GM19463 (cell line): ENCODE results near the gene MAPK1.
"Not testable (repeated sequence)": the region's sequence is repeated elsewhere in the genome, so short reads cannot be mapped to it uniquely, and the experiment has no call there.

Experiments
- ATAC-seq: cut with Tn5 transposase; IDR thresholded peaks from one replicate; pipeline ENCODE4 v1.9.1; 2021; ENCODE audit warnings: mild to moderate bottlenecking, moderate library complexity; ENCODE audit not compliant: unreplicated experiment

The MAPK1 gene

DNA sequence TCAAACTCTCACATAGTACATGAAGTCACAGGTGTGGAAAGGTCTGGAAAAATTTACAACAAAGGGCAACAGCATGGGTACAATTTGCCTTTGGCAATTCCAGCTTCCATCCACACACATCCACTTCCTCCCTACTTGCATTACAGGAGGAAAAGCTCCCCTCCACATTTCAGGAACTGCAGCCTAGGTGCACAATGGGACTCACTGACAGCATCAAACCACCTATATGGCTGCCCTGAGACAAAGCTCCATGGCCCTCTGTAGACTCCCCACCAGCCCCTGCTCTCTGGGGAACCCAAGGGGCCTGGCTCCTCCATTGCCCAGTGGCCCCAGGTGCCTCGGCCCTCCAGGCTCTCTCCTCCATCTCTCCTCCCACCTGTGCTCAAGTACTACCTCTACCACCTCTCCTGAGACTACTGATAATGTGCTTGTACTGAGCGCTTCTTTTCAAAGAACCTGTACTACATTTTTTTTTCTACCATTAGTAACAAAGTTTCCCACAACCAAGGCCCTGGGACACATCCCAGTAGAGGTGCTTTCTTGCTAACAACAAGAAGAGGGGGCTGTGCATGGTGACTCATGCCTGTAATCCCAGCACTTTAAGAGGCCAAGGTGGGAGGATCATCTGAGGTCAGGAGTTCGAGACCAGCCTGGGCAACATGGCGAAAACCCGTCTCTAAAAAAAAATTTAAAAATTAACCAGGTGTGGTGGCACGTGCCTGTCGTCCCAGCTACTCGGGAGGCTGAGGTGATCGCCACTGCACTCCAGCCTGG, 136.7 kb downstream of the MAPK1 start:
- no peak for ATAC-seq

GRCh38 chr22:21729184-21729583, 138.3 kb downstream of the MAPK1 start:
- ATAC-seq = not testable (repeated sequence)

- no peak for ATAC-seq
Observed at GRCh38 chr22:21728270-21728669, 139.2 kb downstream of the MAPK1 start.

GRCh38 chr22:21727768-21728167, 139.7 kb downstream of the MAPK1 start:
- no peak for ATAC-seq

- ATAC-seq = no peak
Observed at GRCh38 chr22:21727159-21727558, 140.3 kb downstream of the MAPK1 start.

- ATAC-seq = no peak
Observed at GRCh38 chr22:21726650-21727049, 140.8 kb downstream of the MAPK1 start.

DNA sequence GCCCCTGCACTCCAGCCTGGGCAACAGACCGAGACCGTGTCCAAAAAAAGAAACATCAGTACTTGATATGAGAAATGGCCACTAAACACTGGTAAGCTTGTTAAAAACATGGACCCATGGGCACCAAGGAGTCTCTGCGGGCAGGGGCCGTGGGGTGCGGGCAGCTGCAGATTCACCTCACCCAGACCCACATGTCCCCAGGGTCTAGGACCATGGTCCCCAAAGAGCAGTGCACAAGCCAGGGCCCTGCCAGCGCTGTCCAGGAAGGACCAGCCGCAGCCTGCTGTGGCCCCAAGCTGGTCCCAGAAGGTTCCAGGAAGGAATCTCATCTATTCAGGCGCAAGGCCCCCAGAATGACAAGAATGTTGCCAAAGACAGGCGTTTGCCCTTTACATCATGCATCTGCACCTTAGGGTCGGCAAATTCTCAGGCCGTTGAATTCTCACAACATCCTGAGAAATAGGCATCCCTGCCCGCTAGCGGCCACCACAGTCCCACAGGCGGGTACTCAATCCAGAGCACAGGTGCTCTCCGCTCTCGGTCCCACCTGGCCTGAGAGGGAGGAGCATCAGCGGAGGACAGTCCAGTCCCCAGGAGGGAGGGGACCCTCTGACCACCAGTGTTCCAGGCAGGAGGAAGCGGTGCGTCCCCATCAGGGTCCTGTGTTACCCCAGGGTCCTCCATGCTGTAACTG, 141.3 kb downstream of the MAPK1 start:
- ATAC-seq = no peak

DNA sequence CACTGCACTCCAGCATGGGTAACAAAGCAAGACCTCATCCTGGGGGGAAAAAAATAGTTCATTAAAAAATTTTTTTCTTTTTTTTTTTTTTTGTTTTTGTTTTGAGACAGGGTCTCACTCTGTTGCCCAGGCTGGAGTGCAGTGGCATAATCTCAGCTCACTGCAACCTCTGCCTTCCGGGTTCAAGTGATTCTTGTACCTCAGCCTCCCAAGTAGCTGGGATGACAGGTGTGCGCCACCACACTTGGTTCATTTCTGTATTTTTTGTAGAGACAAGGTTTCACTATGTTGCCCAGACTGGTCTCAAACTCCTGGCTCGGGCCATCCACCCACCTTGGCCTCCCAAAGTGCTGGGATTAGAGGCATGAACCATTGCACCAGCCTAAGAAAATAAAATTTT, 142.9 kb downstream of the MAPK1 start:
- not testable (repeated sequence) for ATAC-seq

- not testable (repeated sequence) for ATAC-seq
Observed at GRCh38 chr22:21721195-21721852, 146.1 kb downstream of the MAPK1 start.

DNA sequence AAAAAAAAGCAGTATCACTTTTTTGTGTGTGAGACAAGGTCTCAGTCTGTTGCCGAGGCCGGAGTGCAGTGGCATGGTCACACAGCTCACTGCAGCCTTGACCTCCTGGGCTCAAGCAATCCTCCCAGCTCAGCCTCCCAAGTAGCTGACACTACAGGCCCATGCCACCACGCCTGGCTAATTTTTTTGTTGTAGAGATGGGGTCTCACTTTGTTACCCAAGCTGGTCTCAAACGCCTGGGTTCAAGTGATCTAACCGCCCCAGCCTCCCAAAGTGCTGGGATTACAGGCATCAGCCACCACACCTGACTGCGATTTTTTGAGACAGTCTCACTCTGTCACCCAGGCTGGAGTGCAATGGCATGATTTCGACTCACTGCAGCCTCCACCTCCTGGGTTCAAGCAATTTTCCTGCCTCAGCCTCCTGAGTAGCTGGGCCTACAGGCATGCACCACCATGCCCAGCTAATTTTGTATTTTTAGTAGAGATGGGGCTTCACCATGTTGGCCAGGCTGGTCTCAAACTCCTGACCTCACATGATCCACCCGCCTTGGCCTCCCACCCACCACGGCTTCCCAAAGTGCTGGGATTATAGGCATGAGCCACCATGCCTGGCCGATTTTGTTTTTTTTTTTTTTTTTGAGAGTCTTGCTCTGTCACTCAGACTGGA, 147.1 kb downstream of the MAPK1 start:
- ATAC-seq = not testable (repeated sequence)

- no peak for ATAC-seq
Observed at GRCh38 chr22:21719024-21719423, 148.4 kb downstream of the MAPK1 start.

DNA sequence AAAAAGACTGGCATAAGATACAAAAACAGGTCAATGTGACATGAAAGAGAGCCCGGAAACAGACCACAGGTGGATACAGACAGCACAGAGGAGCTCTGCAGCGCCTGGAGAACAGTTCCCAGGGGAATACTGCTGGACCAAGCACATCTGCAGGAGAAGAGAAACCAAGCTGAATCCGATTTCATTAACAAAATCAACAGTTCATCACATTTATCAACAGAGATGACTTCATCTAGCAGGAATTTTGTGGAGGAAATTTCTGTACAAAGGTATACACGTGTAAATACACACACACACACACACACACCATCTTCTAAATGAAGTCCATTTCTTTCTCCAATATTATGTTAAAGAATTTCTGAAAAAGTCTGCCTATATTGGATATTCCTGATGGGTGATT, 148.9 kb downstream of the MAPK1 start:
- no peak for ATAC-seq

GRCh38 chr22:21716395-21717122, 150.9 kb downstream of the MAPK1 start:
- not testable (repeated sequence) for ATAC-seq

- no peak for ATAC-seq
Observed at GRCh38 chr22:21714786-21715185, 152.7 kb downstream of the MAPK1 start.

- no peak for ATAC-seq
Observed at GRCh38 chr22:21714059-21714770, 153.2 kb downstream of the MAPK1 start.

DNA sequence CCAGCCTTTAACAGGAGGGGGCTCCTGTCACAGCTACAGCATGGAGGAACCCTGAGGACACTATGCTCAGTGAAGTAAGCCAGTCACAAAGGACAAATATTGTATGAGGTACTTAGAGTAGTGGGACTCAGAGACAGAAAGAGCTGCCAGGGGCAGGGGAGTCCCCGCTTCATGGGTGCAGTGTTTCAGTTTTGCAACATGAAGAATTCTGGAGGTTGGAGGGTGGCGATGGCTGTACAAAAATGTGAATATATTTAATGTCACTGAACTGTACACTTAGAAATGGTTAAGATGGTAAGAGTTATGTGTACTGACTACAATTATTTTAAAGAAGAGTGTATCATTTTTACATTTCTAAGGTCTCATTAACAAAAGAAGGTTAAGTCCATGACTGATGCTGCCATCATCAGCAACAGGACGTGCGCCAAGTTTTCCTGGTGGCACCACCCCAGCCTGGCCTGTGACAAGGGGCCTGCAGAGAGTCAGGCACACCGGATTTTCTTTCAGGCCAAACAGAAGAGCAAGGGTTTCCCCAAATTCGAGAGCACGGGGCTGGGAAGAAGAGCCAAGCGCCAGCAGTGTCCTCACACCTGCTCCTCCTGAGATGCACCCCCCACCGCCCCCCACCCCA, 153.9 kb downstream of the MAPK1 start:
- no peak for ATAC-seq

DNA sequence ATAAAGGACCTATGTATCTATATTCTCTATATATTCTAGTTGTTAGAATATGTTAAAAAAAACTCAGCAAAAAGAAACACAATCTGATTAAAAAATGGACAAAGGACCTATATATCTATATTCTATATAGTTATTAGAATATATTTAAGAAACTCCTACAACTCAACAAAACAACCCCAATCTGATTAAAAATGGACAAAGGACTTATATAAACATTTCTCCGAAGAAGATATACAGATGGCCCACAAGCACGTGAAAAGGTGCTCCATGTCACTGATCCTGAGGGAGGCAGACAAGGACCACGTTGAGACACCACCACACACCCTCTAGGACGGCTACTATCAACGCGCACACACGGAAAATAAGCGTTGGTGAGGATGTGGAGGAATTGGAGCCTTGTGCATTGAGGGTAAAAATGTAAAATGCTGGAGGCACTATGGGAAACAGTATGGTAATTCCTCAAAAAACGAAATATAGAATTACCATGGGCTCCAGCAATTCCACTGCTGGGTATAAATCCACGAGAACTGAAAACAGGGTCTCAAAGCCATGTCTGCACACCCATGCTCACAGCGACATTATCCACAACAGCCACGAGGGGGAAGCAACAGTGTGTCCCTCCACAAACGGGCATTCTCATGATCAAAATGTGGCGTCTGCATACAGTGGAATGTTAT, 154.6 kb downstream of the MAPK1 start:
- no peak for ATAC-seq

DNA sequence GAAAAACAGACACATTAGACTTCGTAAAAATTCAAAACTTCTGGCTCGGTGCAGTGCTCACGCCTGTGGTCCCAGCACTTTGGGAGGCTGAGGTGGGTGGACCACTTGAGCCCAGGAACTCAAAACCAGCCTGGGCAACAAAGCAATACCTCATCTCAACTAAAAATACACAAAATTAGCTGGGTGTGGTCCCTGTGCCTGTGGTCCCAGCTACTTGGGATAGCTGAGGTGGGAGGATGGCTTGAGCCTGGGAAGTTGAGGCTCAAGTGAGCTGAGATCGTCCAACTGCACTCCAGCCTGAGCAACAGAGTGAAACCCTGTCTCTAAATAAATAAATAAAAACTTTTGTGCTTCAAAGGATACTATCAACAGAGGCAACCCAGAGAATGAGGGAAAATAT, 155.6 kb downstream of the MAPK1 start:
- no peak for ATAC-seq

DNA sequence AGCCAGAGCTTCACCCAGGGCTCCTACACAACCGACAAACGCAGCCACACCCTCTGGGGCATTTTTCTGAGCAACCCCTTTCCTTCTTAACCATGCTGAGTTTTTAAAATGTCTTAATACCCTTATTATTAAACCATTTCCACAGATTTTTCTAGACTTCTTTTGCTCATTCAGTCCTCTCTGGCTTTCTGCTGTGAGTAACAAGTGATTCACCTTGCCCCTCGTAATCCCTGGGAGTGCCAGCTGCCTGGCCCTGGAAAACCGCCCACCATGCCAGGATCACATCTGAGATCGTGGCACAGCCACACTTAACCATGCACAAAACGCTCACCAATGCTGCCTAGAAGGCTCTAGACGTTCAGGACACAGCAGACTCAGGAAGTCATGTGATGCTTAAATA, 157.3 kb downstream of the MAPK1 start:
- no peak for ATAC-seq
